HEK293 (cell line): ENCODE results near the gene PTPN18.

ENCODE experiments used
- CTCF ChIA-PET: fragments of 350-600 bp; formaldehyde crosslinking; extraction: SDS; loops from one replicate; lab custom pipeline; 2021; ENCODE audit warnings: antibody characterized with exemption; lab: Yijun Ruan, JAX
- POLR2A ChIA-PET: fragments of 300-600 bp; formaldehyde crosslinking; extraction: SDS; loops from one replicate; lab custom pipeline; 2020; ENCODE audit warnings: antibody characterized with exemption, inconsistent platforms; lab: Yijun Ruan, JAX
- H3K27ac ChIP-seq: fragments of 200-500 bp; sonication (Bioruptor generic); 2 replicates; pipeline ENCODE4 v1.5.1; 2014; ENCODE audit warnings: low read depth, low read length, control low read depth, inconsistent platforms; ENCODE audit errors: extremely low read depth
- H3K36me3 ChIP-seq, 2 experiments: fragments of 200-500 bp in 1 of 2; sonication (Bioruptor generic) in 1 of 2; 1 replicate in 1 of 2; 2 replicates in 1 of 2; pipeline ENCODE4 v1.5.1; 2014 to 2017; ENCODE audit warnings: inconsistent platforms in 2 of 2, low read length in 2 of 2; ENCODE audit not compliant: control insufficient read depth in 2 of 2, insufficient read depth in 1 of 2
- H3K4me1 ChIP-seq: fragments of 200-500 bp; sonication (Bioruptor generic); 2 replicates; pipeline ENCODE4 v1.5.1; 2014; ENCODE audit warnings: mild to moderate bottlenecking, low read length, inconsistent platforms; ENCODE audit not compliant: control insufficient read depth, insufficient read depth
- H3K4me3 ChIP-seq: 2 replicates; pipeline ENCODE4 v1.5.1; 2011; ENCODE audit warnings: low read depth, mild to moderate bottlenecking, control low read depth, low read length, moderate library complexity
- H3K9me3 ChIP-seq: fragments of 200-500 bp; sonication (Bioruptor generic); 2 replicates; pipeline ENCODE4 v1.5.1; 2014; ENCODE audit warnings: low read depth, low read length, inconsistent platforms; ENCODE audit not compliant: control insufficient read depth, insufficient read depth
- MZF1 ChIP-seq: fragments of 450-650 bp; formaldehyde crosslinking; IDR thresholded peaks from 2 replicates; pipeline ENCODE4 v1.5.1; 2017; ENCODE audit warnings: missing biosample characterization, missing genetic modification characterization, borderline replicate concordance
- PRDM1 ChIP-seq: fragments of 450-650 bp; formaldehyde crosslinking; IDR thresholded peaks from 2 replicates; pipeline ENCODE4; 2016; ENCODE audit warnings: missing biosample characterization, missing genetic modification characterization
- RBAK ChIP-seq: fragments of 450-650 bp; formaldehyde crosslinking; IDR thresholded peaks from 2 replicates; pipeline ENCODE4 v1.5.1; 2016; ENCODE audit warnings: missing biosample characterization, missing genetic modification characterization
- SP7 ChIP-seq: fragments of 450-650 bp; formaldehyde crosslinking; IDR thresholded peaks from 2 replicates; pipeline ENCODE4 v1.5.1; 2016; ENCODE audit warnings: missing biosample characterization, missing genetic modification characterization
- WT1 ChIP-seq: fragments of 450-650 bp; formaldehyde crosslinking; IDR thresholded peaks from 2 replicates; pipeline ENCODE4 v1.5.1; 2016; ENCODE audit warnings: missing biosample characterization, missing genetic modification characterization
- YY1 ChIP-seq: fragments of 450-650 bp; formaldehyde crosslinking; IDR thresholded peaks from 2 replicates; pipeline ENCODE4 v1.5.1; 2018; ENCODE audit warnings: missing biosample characterization, missing genetic modification characterization
- ZBTB21 ChIP-seq: fragments of 450-650 bp; formaldehyde crosslinking; IDR thresholded peaks from 2 replicates; pipeline ENCODE4 v1.5.1; 2017; ENCODE audit warnings: missing biosample characterization, missing genetic modification characterization
- ZFP41 ChIP-seq: fragments of 450-650 bp; formaldehyde crosslinking; IDR thresholded peaks from 2 replicates; pipeline ENCODE4 v1.5.1; 2016; ENCODE audit warnings: missing biosample characterization, missing genetic modification characterization, borderline replicate concordance
- ZNF10 ChIP-seq: fragments of 450-650 bp; formaldehyde crosslinking; IDR thresholded peaks from 2 replicates; pipeline ENCODE4 v1.5.1; 2017; ENCODE audit warnings: missing biosample characterization, missing genetic modification characterization
- ZNF138 ChIP-seq: fragments of 450-650 bp; formaldehyde crosslinking; IDR thresholded peaks from 2 replicates; pipeline ENCODE4 v1.5.1; 2016; ENCODE audit warnings: missing biosample characterization, missing genetic modification characterization, borderline replicate concordance
- ZNF184 ChIP-seq: fragments of 450-650 bp; IDR thresholded peaks from 2 replicates; pipeline ENCODE4 v1.5.1; 2018; ENCODE audit warnings: missing biosample characterization, mild to moderate bottlenecking, missing genetic modification characterization
- ZNF239 ChIP-seq: fragments of 450-650 bp; formaldehyde crosslinking; IDR thresholded peaks from 2 replicates; pipeline ENCODE4 v1.5.1; 2016; ENCODE audit warnings: missing biosample characterization, missing genetic modification characterization
- ZNF266 ChIP-seq: fragments of 450-650 bp; formaldehyde crosslinking; IDR thresholded peaks from 2 replicates; pipeline ENCODE4 v1.5.1; 2016; ENCODE audit warnings: missing biosample characterization, missing genetic modification characterization, low read depth
- ZNF335 ChIP-seq: fragments of 450-650 bp; formaldehyde crosslinking; conservative IDR thresholded peaks from 2 replicates; pipeline ENCODE4 v1.5.1; 2016; ENCODE audit warnings: missing biosample characterization, missing genetic modification characterization
- ZNF341 ChIP-seq: fragments of 450-650 bp; formaldehyde crosslinking; IDR thresholded peaks from 2 replicates; pipeline ENCODE4; 2016; ENCODE audit warnings: low read depth, missing biosample characterization, missing genetic modification characterization
- ZNF37A ChIP-seq: fragments of 450-650 bp; IDR thresholded peaks from 2 replicates; pipeline ENCODE4 v1.5.1; 2018; ENCODE audit warnings: missing biosample characterization, missing genetic modification characterization
- ZNF473 ChIP-seq: fragments of 450-650 bp; formaldehyde crosslinking; IDR thresholded peaks from 2 replicates; pipeline ENCODE4 v1.5.1; 2017; ENCODE audit warnings: missing biosample characterization, missing genetic modification characterization
- ZNF530 ChIP-seq: fragments of 450-650 bp; formaldehyde crosslinking; IDR thresholded peaks from 2 replicates; pipeline ENCODE4 v1.5.1; 2016; ENCODE audit warnings: low read depth, missing biosample characterization, missing genetic modification characterization
- ZNF544 ChIP-seq: fragments of 450-650 bp; formaldehyde crosslinking; IDR thresholded peaks from 2 replicates; pipeline ENCODE4 v1.5.0; 2017; ENCODE audit warnings: missing biosample characterization, missing genetic modification characterization
- ZNF558 ChIP-seq: fragments of 450-650 bp; formaldehyde crosslinking; IDR thresholded peaks from 2 replicates; pipeline ENCODE4 v1.5.1; 2016; ENCODE audit warnings: missing biosample characterization, missing genetic modification characterization
- ZNF600 ChIP-seq: fragments of 450-650 bp; formaldehyde crosslinking; IDR thresholded peaks from 2 replicates; pipeline ENCODE4 v1.5.1; 2016; ENCODE audit warnings: missing biosample characterization, missing genetic modification characterization
- ZNF610 ChIP-seq: fragments of 450-650 bp; formaldehyde crosslinking; IDR thresholded peaks from 2 replicates; pipeline ENCODE4 v1.5.1; 2016; ENCODE audit warnings: missing biosample characterization, missing genetic modification characterization, borderline replicate concordance
- ZNF629 ChIP-seq: fragments of 450-650 bp; formaldehyde crosslinking; IDR thresholded peaks from 2 replicates; pipeline ENCODE4 v1.5.1; 2017; ENCODE audit warnings: missing biosample characterization, missing genetic modification characterization
- ZNF670 ChIP-seq: fragments of 450-650 bp; formaldehyde crosslinking; IDR thresholded peaks from 2 replicates; pipeline ENCODE4 v1.5.1; 2016; ENCODE audit warnings: missing biosample characterization, missing genetic modification characterization, low read depth
- ZNF747 ChIP-seq: fragments of 450-650 bp; formaldehyde crosslinking; IDR thresholded peaks from 2 replicates; pipeline ENCODE4 v1.5.1; 2016; ENCODE audit warnings: missing biosample characterization, missing genetic modification characterization
- ZNF768 ChIP-seq: fragments of 450-650 bp; formaldehyde crosslinking; IDR thresholded peaks from 2 replicates; pipeline ENCODE4 v1.5.1; 2018; ENCODE audit warnings: missing biosample characterization, mild to moderate bottlenecking, missing genetic modification characterization
- ZNF791 ChIP-seq: fragments of 450-650 bp; formaldehyde crosslinking; IDR thresholded peaks from 2 replicates; pipeline ENCODE4 v1.5.1; 2016; ENCODE audit warnings: missing biosample characterization, missing genetic modification characterization
- ZSCAN16 ChIP-seq: fragments of 450-650 bp; formaldehyde crosslinking; IDR thresholded peaks from 2 replicates; pipeline ENCODE4 v1.5.1; 2016; ENCODE audit warnings: missing biosample characterization, missing genetic modification characterization
- TF ChIP-seq, protein P1 (sequence below): fragments of 450-650 bp; formaldehyde crosslinking; IDR thresholded peaks from 2 replicates; pipeline ENCODE4 v1.5.1; 2017; ENCODE audit warnings: missing biosample characterization, missing genetic modification characterization
- TF ChIP-seq, protein P2 (sequence below): fragments of 450-650 bp; IDR thresholded peaks from 2 replicates; pipeline ENCODE4 v1.5.1; 2018; ENCODE audit warnings: missing biosample characterization, missing genetic modification characterization
- TF ChIP-seq, protein P3 (sequence below): fragments of 450-650 bp; IDR thresholded peaks from 2 replicates; pipeline ENCODE4 v1.5.1; 2018; ENCODE audit warnings: missing biosample characterization, mild to moderate bottlenecking, missing genetic modification characterization
- TF ChIP-seq, protein P4 (sequence below): fragments of 450-650 bp; formaldehyde crosslinking; IDR thresholded peaks from 2 replicates; pipeline ENCODE4 v1.5.1; 2016; ENCODE audit warnings: missing biosample characterization, missing genetic modification characterization, low read depth

Gene PTPN18

DNA sequence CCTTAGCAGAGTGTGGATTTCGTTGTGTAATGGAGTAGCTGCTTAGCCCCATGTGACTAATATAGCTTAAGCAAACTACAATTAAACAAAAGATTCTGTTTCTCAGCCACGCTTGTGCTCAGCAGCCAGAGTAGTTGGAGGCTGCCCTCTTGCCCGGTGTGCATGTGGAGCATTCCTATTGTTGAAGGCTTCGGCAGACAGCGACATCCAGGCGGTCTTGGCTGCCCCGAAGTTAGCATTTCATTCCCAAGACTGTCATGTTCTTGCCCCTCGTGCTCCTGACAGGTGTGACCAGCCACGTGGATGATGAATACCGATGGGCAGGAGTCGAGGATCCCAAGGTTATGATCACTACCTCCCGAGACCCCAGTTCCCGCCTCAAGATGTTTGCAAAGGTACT, 10.8 kb upstream of the PTPN18 start:
- H3K4me1 ChIP-seq: no peaks in the 10 kb centered on the region
- peaks cover 11 to 60% of the 10 kb centered on the region in 2 experiments; a peak in 2 of 3 replicates for H3K36me3 ChIP-seq
- no peaks in the 10 kb centered on the region for H3K9me3 ChIP-seq
- no peak overlapping the region for H3K4me3 ChIP-seq
- no peak overlapping the region for H3K27ac ChIP-seq
- TF ChIP-seq ZNF530 (no peak), ZFP41 (tag by site-specific recombination) (no peak), ZNF610 (no peak), ZNF670 (no peak), ZSCAN16 (tag by site-specific recombination) (no peak), PRDM1 (tag by site-specific recombination) (no peak), YY1 (tag by site-specific recombination) (no peak), SP7 (tag by site-specific recombination) (no peak), ZNF341 (tag by site-specific recombination) (no peak), ZNF629 (tag by site-specific recombination) (no peak), ZNF600 (tag by site-specific recombination) (no peak), ZNF747 (tag by site-specific recombination) (no peak)
- TF ChIP-seq, protein P1, sequence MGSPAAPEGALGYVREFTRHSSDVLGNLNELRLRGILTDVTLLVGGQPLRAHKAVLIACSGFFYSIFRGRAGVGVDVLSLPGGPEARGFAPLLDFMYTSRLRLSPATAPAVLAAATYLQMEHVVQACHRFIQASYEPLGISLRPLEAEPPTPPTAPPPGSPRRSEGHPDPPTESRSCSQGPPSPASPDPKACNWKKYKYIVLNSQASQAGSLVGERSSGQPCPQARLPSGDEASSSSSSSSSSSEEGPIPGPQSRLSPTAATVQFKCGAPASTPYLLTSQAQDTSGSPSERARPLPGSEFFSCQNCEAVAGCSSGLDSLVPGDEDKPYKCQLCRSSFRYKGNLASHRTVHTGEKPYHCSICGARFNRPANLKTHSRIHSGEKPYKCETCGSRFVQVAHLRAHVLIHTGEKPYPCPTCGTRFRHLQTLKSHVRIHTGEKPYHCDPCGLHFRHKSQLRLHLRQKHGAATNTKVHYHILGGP (tag by site-specific recombination): no peak
- POLR2A ChIA-PET: no interaction called here
- CTCF ChIA-PET: interaction anchor here (1.2 kb wide), 1 partner anchor 13 kb away, joined by 4 read pairs; no protein-coding TSS in a partner anchor

DNA sequence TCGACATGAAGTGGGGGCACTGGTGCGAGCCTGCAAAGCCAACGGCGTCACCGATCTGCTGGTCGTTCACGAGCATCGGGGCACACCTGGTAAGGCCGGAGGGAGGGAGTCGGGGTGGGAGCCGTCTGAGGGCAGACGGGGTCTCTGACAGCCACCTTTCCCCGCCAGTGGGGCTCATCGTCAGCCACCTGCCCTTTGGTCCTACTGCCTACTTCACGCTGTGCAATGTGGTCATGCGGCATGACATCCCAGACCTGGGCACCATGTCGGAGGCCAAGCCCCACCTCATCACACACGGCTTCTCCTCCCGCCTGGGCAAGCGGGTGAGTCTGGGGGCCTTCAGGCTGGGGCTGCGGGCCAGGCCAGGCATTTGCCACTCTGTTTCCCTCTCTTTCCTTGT, 10.2 kb upstream of the PTPN18 start:
- TF ChIP-seq RBAK (tag by site-specific recombination) (no peak), ZNF184 (tag by site-specific recombination) (no peak), ZNF37A (tag by site-specific recombination) (no peak), ZNF266 (no peak), ZNF768 (no peak), ZNF473 (tag by site-specific recombination) (no peak), ZNF335 (tag by site-specific recombination) (no peak), ZNF239 (tag by site-specific recombination) (no peak), ZNF10 (no peak), ZNF791 (tag by site-specific recombination) (no peak), MZF1 (tag by site-specific recombination) (no peak), ZNF629 (tag by site-specific recombination) (no peak), ZBTB21 (tag by site-specific recombination) (no peak), ZNF138 (tag by site-specific recombination) (no peak), WT1 (tag by site-specific recombination) (no peak), ZNF544 (tag by site-specific recombination) (no peak), ZNF558 (no peak)
- TF ChIP-seq, protein P2, sequence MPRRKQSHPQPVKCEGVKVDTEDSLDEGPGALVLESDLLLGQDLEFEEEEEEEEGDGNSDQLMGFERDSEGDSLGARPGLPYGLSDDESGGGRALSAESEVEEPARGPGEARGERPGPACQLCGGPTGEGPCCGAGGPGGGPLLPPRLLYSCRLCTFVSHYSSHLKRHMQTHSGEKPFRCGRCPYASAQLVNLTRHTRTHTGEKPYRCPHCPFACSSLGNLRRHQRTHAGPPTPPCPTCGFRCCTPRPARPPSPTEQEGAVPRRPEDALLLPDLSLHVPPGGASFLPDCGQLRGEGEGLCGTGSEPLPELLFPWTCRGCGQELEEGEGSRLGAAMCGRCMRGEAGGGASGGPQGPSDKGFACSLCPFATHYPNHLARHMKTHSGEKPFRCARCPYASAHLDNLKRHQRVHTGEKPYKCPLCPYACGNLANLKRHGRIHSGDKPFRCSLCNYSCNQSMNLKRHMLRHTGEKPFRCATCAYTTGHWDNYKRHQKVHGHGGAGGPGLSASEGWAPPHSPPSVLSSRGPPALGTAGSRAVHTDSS (tag by site-specific recombination): no peak
- TF ChIP-seq, protein P3, sequence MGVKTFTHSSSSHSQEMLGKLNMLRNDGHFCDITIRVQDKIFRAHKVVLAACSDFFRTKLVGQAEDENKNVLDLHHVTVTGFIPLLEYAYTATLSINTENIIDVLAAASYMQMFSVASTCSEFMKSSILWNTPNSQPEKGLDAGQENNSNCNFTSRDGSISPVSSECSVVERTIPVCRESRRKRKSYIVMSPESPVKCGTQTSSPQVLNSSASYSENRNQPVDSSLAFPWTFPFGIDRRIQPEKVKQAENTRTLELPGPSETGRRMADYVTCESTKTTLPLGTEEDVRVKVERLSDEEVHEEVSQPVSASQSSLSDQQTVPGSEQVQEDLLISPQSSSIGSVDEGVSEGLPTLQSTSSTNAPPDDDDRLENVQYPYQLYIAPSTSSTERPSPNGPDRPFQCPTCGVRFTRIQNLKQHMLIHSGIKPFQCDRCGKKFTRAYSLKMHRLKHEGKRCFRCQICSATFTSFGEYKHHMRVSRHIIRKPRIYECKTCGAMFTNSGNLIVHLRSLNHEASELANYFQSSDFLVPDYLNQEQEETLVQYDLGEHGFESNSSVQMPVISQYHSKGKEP (tag by site-specific recombination): no peak
- TF ChIP-seq, protein P4, sequence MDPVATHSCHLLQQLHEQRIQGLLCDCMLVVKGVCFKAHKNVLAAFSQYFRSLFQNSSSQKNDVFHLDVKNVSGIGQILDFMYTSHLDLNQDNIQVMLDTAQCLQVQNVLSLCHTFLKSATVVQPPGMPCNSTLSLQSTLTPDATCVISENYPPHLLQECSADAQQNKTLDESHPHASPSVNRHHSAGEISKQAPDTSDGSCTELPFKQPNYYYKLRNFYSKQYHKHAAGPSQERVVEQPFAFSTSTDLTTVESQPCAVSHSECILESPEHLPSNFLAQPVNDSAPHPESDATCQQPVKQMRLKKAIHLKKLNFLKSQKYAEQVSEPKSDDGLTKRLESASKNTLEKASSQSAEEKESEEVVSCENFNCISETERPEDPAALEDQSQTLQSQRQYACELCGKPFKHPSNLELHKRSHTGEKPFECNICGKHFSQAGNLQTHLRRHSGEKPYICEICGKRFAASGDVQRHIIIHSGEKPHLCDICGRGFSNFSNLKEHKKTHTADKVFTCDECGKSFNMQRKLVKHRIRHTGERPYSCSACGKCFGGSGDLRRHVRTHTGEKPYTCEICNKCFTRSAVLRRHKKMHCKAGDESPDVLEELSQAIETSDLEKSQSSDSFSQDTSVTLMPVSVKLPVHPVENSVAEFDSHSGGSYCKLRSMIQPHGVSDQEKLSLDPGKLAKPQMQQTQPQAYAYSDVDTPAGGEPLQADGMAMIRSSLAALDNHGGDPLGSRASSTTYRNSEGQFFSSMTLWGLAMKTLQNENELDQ (tag by site-specific recombination): no peak
- ChIA-PET POLR2A (no interaction called here), CTCF (no interaction called here)
- no peaks in the 10 kb centered on the region for H3K9me3 ChIP-seq
- H3K4me3 ChIP-seq: no peak overlapping the region
- peaks cover 11 to 55% of the 10 kb centered on the region in 2 experiments; a peak in 2 of 3 replicates for H3K36me3 ChIP-seq
- no peak overlapping the region for H3K27ac ChIP-seq
- H3K4me1 ChIP-seq: no peaks in the 10 kb centered on the region
